IPS-15b (cell line): ENCODE data around the gene TLE6.
A peak's percentile ranks its signal among the peaks of the same experiment; 100 is the strongest.
"Not testable (repeated sequence)": the region's sequence is repeated elsewhere in the genome, so short reads cannot be mapped to it uniquely, and the experiment has no call there.

Experiments used
- H3K27me3 ChIP-seq: one replicate; pipeline ENCODE4 v1.6.1; 2013; ENCODE audit warnings: low read length; ENCODE audit not compliant: control insufficient read depth, insufficient read depth
- H3K36me3 ChIP-seq: one replicate; pipeline ENCODE4 v1.6.1; 2013; ENCODE audit warnings: low read length; ENCODE audit not compliant: control insufficient read depth, insufficient read depth
- H3K4me1 ChIP-seq: one replicate; pipeline ENCODE4 v1.6.1; 2013; ENCODE audit warnings: mild to moderate bottlenecking, low read length; ENCODE audit not compliant: control insufficient read depth, insufficient read depth
- H3K4me3 ChIP-seq: one replicate; pipeline ENCODE4 v1.5.1; 2013; ENCODE audit warnings: low read depth, low read length
- H3K9ac ChIP-seq: one replicate; pipeline ENCODE4 v1.6.1; 2013; ENCODE audit warnings: low read depth, mild to moderate bottlenecking, low read length
- H3K9me3 ChIP-seq: one replicate; pipeline ENCODE4 v1.6.1; 2013; ENCODE audit warnings: mild to moderate bottlenecking, low read length; ENCODE audit not compliant: control insufficient read depth, insufficient read depth

TLE6 gene

GRCh38 chr19:3034656-3035541 lies 57.5 kb downstream of the TLE6 start:
- Histone ChIP-seq H3K4me3 (peak overlapping the region; percentile 58), H3K36me3 (no peaks in the 10 kb centered on the region), H3K27me3 (peaks cover 33% of the 10 kb centered on the region), H3K9ac (peak overlapping the region; percentile 76), H3K9me3 (no peaks in the 10 kb centered on the region), H3K4me1 (peaks cover 8% of the 10 kb centered on the region)

DNA sequence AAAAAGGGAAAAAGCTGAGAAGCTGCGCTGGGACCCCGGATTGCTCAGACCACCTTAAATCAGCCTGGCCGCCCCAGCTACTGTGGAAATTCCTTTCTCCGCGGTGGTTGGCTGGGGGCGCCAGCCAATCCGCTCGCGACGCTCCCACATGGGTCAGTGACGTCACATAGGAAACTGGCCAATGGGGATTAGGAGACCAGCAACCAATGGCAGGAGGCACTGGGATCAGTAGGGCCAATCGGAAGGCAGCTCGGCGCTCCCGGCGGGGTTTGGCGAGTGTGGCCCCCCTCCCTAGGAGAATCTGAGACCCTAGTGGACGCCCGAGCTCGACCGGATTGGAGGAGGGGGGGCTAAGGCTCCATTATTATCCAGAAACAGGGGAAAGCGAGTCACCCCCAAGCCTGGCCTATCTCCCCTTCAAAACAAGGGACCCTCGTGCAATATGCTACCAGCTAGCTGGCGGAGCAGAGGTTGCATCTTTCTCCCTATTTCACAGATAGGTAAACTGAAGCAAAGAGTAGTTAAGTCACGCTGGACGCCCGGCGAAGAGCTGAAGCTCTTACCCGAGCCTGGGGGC lies 58.3 kb downstream of the TLE6 start:
- Histone ChIP-seq H3K4me1 (peaks cover 8% of the 10 kb centered on the region), H3K36me3 (no peaks in the 10 kb centered on the region), H3K9me3 (no peaks in the 10 kb centered on the region), H3K4me3 (peak overlapping the region; percentile 85), H3K9ac (peak overlapping the region; percentile 76), H3K27me3 (peaks cover 26% of the 10 kb centered on the region)

DNA sequence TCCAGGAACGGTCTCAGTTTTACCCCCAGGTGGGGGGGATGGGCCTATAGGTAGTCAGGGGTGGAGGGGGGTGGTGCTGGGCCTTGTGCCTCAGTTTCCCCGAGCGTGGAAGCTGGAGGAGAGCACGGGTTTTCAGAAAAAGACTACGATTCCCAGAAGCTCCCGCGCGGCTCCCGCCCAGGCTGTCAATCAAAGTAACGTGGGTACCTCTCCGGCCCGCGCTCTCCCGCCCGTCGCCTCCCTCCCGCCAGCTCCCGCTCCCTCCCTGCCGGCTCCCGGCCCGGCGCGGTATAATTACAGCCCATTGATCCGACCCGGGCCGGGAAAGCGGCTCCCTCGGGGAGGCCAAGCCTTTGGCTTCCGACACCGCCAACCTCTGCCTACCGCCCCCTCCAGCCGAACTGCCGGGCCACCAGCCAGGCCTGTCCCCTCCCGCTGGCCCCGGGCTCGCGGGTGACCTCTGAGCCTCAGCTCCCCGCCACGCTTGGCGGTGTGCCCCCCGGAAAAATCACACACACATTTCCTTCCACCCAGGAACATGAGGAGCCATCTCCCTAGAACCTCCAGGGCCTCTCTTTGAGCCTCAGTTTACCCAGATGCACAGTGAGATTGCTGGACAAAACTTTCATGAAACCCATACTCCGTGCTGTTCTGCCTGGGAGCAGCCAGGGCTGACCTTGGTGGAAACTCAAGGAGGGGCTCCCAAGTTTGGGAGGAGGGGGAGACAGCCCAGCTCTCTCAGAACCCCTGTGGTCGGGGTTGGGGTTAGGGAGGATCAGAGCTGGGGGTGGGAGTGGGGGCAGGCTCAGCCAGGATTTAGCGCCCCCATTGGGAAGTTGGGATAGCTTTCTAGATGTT lies 59.0 kb downstream of the TLE6 start:
- Histone ChIP-seq H3K4me1 (peaks cover 8% of the 10 kb centered on the region), H3K9ac (peak overlapping the region; percentile 14), H3K9me3 (no peaks in the 10 kb centered on the region)

GRCh38 chr19:3036977-3037544 lies 59.7 kb downstream of the TLE6 start:
- H3K27me3 ChIP-seq, result peaks cover 16% of the 10 kb centered on the region
- not testable (repeated sequence) for H3K4me3 ChIP-seq, H3K36me3 ChIP-seq, H3K9ac ChIP-seq, H3K4me1 ChIP-seq, H3K9me3 ChIP-seq

More for the DNA sequence above, 59.0 kb downstream of the TLE6 start:
- Histone ChIP-seq H3K36me3 (no peaks in the 10 kb centered on the region), H3K27me3 (peaks cover 19% of the 10 kb centered on the region), H3K4me3 (peak overlapping the region; percentile 85)

DNA sequence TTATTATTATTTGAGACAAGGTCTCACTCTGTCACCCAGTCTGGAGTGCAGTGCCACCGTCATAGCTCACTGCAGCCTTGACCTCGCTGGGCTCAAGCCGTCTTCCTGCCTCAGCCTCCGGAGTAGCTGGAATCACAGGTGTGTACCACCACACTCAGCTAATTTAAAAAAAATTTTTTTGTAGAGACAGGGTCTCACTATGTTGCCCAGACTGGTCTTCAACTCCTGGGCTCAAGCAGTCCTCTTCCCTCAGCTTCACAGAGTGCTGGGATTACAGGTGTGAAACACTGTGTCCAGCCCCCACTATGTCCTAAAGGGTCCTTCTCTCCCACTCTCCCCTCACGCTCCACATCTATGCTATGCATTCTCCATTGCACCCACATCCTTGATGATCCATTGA lies 60.9 kb downstream of the TLE6 start:
- Histone ChIP-seq H3K9ac (no peak overlapping the region), H3K36me3 (no peaks in the 10 kb centered on the region), H3K9me3 (no peaks in the 10 kb centered on the region), H3K4me1 (peaks cover 8% of the 10 kb centered on the region), H3K27me3 (peaks cover 10% of the 10 kb centered on the region), H3K4me3 (no peak overlapping the region)

DNA sequence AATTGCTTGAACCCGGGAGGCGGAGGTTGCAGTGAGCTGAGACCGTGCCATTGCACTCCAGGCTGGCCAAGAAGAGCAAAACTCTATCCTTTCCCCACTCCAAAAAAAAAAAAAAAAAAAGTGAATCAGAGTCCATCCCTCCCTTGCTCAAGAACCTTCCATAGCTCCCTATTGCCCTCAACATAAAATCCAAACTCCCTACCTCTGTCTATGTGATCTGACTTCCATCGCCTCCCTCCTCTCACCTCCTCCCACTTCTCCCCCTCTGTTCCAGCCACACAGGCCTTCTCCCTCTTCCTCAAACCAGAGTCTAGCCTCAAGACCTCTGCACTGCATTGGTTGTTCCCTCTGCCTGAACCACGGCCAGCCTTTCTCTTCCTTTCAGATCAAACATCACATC lies 61.8 kb downstream of the TLE6 start:
- H3K9ac ChIP-seq, result no peak overlapping the region
- no peak overlapping the region for H3K4me3 ChIP-seq
- H3K9me3 ChIP-seq, result no peaks in the 10 kb centered on the region
- no peaks in the 10 kb centered on the region for H3K36me3 ChIP-seq
- H3K4me1 ChIP-seq, result peaks cover 8% of the 10 kb centered on the region
- peaks cover 7% of the 10 kb centered on the region for H3K27me3 ChIP-seq

- Histone ChIP-seq H3K27me3 (peaks cover 4% of the 10 kb centered on the region), H3K4me3 (no peak overlapping the region), H3K4me1 (peaks cover 4% of the 10 kb centered on the region), H3K9me3 (no peaks in the 10 kb centered on the region), H3K9ac (no peak overlapping the region), H3K36me3 (no peaks in the 10 kb centered on the region)
These were observed 62.3 kb downstream of the TLE6 start for GRCh38 chr19:3039641-3040077.

GRCh38 chr19:3041327-3041726 lies 64.0 kb downstream of the TLE6 start:
- peaks cover 4% of the 10 kb centered on the region for H3K27me3 ChIP-seq
- H3K9me3 ChIP-seq, result no peaks in the 10 kb centered on the region
- H3K36me3 ChIP-seq, result no peaks in the 10 kb centered on the region
- H3K4me1 ChIP-seq, result peaks cover 6% of the 10 kb centered on the region
- no peak overlapping the region for H3K9ac ChIP-seq
- H3K4me3 ChIP-seq, result peak overlapping the region; percentile 45

DNA sequence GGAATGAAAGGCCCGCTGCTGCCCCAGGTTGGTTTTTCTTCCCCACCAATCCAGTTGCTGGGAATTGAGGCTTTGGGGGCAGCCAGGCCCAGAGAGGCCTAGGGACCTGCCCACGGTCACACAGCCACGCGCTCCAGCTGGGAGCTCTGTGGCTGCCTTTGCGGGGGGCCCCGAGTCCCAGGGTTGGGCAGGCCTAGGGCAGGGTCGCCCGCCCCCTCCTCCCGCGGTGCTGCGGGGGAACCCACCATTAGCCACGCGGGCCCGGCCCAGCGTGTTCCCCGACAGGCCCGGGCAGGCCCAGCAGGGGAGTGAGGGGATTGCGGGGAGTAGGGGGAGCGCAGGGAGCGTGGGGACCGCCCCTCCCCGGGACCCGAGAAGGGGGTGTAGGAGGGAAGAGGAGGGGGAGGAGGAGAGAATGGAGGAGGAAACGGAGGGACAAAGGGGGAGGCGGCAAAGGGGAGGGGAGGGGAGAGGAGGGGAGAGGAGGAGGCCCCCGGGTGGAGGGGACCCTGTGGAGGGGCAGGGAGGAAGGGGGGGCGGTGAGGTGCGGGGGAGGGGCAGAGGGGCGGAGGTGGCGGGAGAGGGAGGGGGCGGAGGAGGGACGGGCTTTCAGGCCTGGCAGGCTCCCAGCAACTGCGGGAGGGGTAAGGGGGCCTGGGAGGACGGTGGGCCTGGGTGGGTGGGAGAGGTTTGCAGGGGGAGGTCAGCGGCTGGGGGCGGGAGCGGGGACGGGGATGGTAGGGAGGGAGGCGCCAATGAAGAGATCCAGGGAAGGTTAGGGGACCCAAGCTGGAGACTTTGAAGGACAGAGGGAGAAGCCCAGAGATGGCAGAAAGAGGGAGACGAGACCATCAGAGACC lies 64.6 kb downstream of the TLE6 start:
- H3K9ac ChIP-seq, result no peak overlapping the region
- H3K27me3 ChIP-seq, result peaks cover 4% of the 10 kb centered on the region
- peak overlapping the region; percentile 45 for H3K4me3 ChIP-seq
- no peaks in the 10 kb centered on the region for H3K9me3 ChIP-seq
- H3K36me3 ChIP-seq, result no peaks in the 10 kb centered on the region
- H3K4me1 ChIP-seq, result peaks cover 6% of the 10 kb centered on the region

DNA sequence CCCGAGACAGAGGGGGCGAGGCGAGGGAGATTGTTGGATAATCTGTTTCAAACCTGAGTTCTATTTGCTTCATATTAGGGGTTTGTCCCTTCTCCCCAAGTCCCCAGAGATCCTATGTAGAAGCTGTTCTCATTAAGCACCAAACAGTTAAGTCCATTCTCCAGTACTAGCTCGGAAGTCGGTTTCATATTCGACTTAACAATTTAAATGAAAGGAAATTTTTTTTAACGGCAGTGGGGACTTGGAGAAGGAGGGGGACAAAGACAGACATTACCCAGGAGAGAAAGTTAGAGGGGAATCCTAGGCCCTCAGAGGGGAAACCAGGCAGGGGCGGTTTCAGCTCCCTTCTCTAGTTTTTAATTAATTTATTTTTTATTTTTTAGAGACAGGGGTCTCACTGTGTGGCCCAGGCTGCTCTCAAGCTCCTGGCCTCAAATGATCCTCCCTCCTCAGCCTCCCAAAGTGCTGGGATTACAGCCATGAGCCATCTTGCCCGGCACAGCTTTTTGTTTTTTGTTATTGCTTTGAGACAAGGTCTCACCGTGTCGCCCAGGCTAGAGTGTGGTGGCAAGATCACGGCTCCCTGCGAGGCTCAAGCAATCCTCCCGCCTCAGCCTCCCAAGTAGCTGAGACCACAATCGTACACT lies 65.4 kb downstream of the TLE6 start:
- H3K9me3 ChIP-seq, result no peaks in the 10 kb centered on the region
- peaks cover 6% of the 10 kb centered on the region for H3K4me1 ChIP-seq
- H3K36me3 ChIP-seq, result no peaks in the 10 kb centered on the region
- H3K27me3 ChIP-seq, result peaks cover 4% of the 10 kb centered on the region
- H3K9ac ChIP-seq, result no peak overlapping the region
- no peak overlapping the region for H3K4me3 ChIP-seq
